GM19452 (cell line): ENCODE data around the gene KIT.

Experiments
- ATAC-seq: cut with Tn5 transposase; IDR thresholded peaks from one replicate; pipeline ENCODE4 v1.9.1; 2021; ENCODE audit not compliant: unreplicated experiment

The KIT gene

GRCh38 chr4:54741202-54741601 lies 83.4 kb downstream of the KIT start:
- ATAC-seq, result no peak

DNA sequence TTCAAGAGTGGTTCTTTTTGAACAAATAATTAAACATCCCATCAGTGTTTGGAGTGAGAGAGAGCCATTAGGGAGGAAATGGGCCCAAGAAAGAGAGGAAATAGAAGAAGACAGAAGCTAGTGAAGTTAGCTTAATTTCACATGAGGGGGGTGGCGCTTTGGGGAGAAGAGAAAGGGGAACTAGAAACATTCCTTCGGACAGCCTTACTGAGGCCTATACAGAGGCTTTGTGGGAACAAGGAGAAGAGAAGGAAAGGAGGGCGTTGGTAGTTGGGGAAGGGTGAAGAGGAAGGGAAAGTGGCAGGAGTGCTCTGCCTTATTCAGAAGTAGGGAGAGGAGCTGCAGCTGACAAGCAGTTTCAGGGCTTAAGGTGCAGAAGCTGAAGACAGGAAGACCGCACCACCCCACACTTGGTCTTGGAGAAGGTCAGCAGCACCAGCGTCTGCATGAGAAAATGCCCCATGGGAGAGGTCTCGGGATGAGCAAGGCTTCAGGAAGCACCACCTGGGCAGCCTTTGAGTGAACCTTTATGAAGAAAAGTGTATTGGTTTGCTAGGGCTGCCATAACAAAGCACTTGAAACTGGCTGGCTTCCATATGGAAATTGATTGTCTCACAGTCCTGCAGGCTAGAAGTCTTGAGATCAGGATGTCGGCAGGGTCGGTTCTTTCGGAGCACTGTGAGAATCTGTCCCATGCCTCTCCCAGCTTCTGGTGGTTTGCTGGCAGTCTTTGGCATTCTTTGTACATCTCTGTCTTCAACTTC lies 85.1 kb downstream of the KIT start:
- no peak for ATAC-seq

DNA sequence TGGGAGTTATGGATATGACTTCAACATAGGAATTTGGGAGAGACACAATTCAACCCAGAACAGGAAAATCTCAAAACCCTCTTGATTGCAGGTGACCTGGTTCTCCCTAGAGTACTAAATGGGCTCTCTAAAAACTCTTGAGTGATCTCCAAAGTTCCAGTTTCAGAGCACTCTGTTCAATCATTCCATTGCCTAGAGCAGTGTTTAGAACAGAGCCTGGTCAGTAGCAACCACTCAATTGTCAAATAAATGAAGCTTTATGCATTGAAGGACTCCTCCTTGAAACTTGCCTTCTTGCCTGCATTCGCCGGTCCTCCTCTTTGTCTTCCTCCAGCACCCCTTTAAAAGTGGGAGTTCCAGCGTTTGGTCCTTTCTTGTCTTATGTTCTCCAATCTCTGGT lies 85.8 kb downstream of the KIT start:
- ATAC-seq, result no peak

DNA sequence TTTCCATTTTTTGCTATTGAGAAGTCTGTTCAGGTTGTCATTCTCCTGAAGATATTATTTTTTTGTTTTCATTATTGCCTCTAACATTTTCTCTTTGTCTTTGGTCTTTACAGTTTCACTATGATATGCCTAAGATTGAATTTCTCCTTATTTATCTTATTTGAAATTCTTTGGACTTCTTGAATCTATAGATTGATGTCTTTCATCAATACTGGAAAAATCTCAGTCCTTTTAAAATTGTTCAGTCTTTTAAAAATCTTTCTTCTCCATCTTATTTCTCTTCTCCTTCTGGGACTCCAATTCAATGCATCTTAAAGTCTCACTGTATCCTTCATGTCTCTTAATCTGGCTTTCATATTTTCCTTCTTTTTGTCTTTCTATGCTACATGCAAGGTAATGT lies 86.7 kb downstream of the KIT start:
- ATAC-seq, result no peak

GRCh38 chr4:54745031-54745770 lies 87.4 kb downstream of the KIT start:
- ATAC-seq, result no peak

- no peak for ATAC-seq
Measured at GRCh38 chr4:54746218-54746617, 88.5 kb downstream of the KIT start.

GRCh38 chr4:54750341-54750740 lies 92.6 kb downstream of the KIT start:
- ATAC-seq, result no peak

DNA sequence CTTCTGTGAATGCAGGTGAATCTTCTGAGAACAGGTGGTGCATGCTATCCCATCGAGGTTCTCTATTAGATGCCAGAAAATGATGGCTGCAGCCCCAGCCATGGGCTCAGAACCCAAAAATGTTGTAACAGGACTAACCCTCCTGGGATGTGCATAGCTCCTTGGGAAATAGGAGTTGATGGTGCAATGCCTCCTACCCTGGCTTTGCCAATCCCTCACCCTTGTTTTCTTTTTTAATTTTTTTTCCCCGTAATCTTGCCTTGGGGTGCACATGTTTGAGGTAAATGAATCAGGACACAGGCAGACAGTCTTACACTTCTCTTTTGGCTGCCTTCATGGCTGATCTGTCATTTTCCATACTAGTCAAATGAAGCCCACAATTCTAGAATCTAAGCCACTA lies 96.6 kb downstream of the KIT start:
- ATAC-seq, result no peak

DNA sequence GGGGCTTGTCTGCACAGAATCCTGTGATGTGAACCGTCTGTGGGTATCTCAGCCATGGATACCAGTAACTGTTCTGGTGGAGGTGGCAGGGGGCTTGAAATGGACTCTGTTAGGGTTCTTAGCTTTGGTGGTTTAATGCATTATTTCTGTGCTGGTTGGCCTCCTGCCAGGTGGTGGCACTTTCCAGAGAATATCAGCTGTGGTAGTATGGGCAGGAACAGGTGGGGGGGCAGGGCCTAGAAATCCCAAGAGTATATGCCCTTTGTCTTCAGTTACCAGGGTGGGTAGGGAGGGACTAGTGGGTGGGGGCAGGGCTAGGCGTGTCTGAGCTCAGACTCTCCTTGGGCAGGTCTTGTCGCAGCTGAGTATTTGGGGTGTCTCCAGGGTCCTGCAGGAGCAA lies 106.7 kb downstream of the KIT start:
- ATAC-seq, result no peak

GRCh38 chr4:54767376-54767775 lies 109.6 kb downstream of the KIT start:
- no peak for ATAC-seq

DNA sequence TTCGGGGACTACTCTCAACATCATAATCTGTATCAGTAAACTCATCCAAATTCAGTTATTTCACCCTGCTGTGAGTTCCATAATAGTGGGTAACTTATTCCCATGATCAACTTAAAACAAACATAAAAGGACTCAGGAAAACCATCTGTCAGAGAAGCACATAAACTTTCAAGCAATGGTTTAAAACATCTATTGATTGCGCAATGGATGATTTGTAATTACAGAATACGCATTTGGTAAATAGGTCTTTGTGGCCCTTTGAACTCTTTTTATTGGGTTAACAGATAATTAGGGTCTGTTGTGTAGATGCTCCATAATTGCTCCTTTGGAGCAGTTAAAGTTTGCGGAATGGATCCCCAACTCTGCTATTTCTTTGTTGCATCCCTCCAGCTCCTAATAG lies 115.3 kb downstream of the KIT start:
- no peak for ATAC-seq

DNA sequence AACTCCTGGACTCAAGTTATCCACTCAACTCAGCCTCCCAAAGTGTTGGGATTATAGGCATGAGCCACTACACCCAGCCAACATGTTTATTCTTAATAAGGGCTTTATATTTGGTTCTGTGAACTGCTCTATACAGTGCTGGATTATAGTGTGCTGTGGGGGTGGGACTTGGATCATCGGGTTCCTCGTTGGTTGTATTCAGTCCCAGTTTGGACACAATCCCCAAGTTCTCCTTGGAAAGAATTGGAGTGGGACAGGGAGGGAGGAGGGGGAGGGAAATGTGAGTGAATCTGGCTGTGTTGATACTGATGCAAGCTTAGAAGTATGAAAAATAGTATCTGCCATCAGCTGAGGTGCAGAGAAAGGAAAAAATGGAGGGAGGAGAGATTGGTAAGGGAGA lies 121.3 kb downstream of the KIT start:
- ATAC-seq, result no peak

DNA sequence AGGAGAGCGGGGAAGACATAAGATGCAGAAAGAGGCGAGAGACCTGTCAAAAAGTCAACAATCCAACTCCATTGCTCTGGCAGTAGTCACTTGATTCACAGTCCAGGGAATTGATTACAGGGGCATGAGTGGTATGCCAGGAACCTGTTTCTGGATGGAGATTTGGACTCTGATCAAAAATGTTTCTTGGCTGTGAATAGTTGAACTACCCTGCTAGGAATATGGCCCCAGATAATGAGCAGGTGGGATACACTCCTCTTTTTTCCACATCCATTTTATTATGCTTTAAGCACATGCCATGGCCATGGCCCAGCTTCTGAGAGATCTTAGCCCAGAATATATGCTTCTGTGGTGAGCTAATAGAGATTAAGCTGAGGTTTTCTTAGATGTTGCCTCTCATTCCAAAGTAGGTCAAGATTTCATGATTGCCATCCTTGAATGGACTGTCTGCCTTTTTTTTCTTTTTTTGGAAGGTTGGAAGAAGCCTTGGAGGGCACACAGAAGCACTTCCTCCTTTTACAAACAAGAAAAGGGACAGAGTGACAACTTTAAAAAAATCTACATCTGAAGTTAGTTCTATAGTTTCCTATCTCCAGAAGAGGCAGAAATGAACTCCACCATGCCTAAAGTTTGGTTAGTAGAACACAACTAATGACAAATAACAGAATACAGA lies 121.9 kb downstream of the KIT start:
- no peak for ATAC-seq

DNA sequence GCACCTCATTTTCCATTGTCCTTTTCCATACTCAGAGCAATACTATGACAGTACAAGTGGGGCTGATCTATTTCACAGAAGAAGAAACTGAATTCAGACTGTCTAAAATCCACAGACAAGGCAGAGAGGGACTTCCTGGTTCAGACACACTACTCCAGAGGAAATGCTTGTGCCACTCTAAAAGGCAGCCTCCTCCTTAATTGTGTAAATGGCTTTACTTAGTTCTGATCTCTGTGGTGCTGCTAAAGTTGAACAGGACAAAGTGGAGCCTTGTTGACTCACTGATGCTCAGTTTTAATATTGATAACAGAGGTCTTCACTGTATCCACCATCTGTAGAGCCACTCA lies 122.4 kb downstream of the KIT start:
- ATAC-seq, result no peak

DNA sequence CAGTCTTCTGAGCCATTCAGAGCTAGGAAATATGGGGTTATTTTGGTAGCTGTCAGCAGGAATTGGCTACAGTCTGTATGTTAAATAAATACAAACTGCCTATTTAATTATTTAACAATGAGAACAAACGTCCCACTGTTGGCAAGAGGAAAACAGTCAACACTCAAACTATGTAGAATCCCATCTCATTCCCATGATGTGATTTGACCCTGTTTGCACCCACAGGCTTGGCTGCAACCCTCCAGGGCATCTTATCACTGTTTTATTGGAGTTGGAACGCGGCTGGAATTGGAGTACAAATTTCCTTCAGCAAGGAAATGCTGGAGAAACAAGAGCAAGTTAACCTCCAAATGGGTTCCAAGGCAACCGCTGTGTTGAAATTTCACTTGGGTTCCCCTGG lies 124.0 kb downstream of the KIT start:
- no peak for ATAC-seq

GRCh38 chr4:54783402-54784110 lies 125.8 kb downstream of the KIT start:
- ATAC-seq, result no peak

GRCh38 chr4:54784161-54784671 lies 126.5 kb downstream of the KIT start:
- no peak for ATAC-seq
